ENCODE data around the gene HEXD. TPM values are rescaled to one million over a fixed set of nuclear protein-coding genes. Genes with fewer than 3 reads are reported as not detected.

The HEXD gene
- total and polyA plus RNA-seq, 4 experiments from 2014 or later = 12.6 to 113 (median 60.2) TPM

DNA sequence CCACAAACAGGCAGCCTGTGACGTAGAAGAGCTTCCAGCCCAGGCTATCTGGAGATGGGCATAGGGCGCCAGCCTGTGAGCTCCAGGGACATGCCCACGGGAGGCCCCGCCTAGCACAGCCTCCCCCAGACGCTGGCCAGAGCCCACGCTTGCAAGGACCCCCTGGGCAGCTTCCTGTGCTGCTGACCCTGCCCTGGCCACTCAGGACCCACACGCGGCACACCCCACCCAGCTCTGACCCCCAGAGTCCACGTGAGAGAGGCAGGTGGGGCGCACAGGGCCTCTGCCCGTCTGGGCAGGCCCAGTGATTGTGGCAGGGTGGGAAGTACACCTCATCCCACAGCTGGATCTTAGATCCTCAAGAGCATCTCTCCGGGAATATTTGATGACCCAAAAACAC, 28.5 kb downstream of the HEXD start:
- peaks cover 40% of the 10 kb centered on the region for H3K4me1 ChIP-seq (ENCODE audit: insufficient read depth, low read length)
- peaks cover 0 to 25% of the 10 kb centered on the region in 2 donors for H3K36me3 Mint-ChIP-seq
- POLR2A ChIA-PET (ENCODE audit: partially characterized antibody) = interaction anchor here (1.5 to 1.7 kb wide), 2 partner anchors 11 to 27 kb away, joined by 4 to 7 read pairs; partner anchors contain the start of gene NARF

GRCh38 chr17:82447876-82448275, 29.7 kb downstream of the HEXD start:
- H3K36me3 Mint-ChIP-seq = peaks cover 0 to 21% of the 10 kb centered on the region in 2 donors
- intact Hi-C loops (cut with micrococcal nuclease) = no loop called here

More for the DNA sequence above, 28.5 kb downstream of the HEXD start:
- no peak overlapping the region for H3K4me3 ChIP-seq (ENCODE audit: low read length in 2 of 2)
- no peak for DNase-seq
- CTCF ChIA-PET (ENCODE audit: partially characterized antibody) = no interaction called here
- H3K27me3 Mint-ChIP-seq = no peaks in the 10 kb centered on the region
- intact Hi-C loops (cut with micrococcal nuclease) = no loop called here
- no peak overlapping the region for H3K27ac ChIP-seq (ENCODE audit: low read depth, low read length)
- H3K4me1 Mint-ChIP-seq = peaks cover 16 to 43% (median 23%) of the 10 kb centered on the region in 4 donors
- no peaks in the 10 kb centered on the region for H3K9me3 ChIP-seq (ENCODE audit: control insufficient read depth in 1 of 2, low read length in 2 of 2)
- H3K27ac Mint-ChIP-seq = peak overlapping the region in 3 of 7 donors; percentile 48 to 84 (median 74)
- no peaks in the 10 kb centered on the region for H3K9me3 Mint-ChIP-seq
- peak overlapping the region in 2 of 8 donors; percentile 28 to 39 for H3K4me3 Mint-ChIP-seq
- no peaks in the 10 kb centered on the region for H3K27me3 ChIP-seq (ENCODE audit: insufficient read depth, low read length)
- H3K36me3 ChIP-seq (ENCODE audit: insufficient read depth, low read length) = peaks cover 40% of the 10 kb centered on the region

DNA sequence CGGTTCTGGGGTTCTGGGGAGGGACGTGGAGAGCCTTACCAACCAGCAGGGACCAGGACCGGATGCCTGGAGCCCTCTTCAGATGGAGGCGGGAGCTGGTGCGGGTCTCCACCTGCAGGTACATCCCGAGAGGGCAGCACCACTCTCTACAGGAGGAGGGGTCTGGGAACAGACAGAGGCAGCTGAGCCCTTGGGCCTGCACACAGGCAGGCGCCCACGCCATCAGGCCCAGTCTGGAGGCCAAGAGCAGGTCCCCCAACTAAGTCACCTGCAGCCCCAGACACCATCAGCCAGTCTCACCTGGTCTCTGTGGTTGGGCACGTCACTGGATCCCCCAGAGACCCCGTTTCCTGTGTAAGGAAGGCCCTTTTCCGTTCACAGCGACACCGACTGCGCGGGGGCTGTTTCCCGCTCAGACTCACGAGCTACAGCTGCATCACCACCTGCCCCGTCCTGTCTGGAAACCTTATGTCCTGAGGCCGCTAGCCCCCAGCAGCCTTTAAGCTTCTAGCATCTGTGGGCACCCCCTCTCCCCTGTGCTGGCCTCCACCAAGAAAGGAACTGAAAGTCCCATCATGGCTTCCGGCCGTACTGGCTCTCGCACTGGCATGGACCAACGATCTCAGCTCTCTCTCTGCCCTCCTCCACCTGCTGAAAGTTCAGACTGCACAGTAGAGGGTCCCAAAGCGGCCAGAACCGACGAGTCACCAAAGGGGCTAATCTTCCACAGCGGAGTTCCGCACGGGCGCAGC, 31.2 kb downstream of the HEXD start:
- peak; percentile 73 to 93 (median 76) for DNase-seq
- Mint-ChIP-seq H3K9me3 (no peaks in the 10 kb centered on the region), H3K36me3 (peaks cover 0 to 17% of the 10 kb centered on the region in 2 donors), H3K4me3 (peak overlapping the region; percentile 86 to 98 (median 94)), H3K4me1 (peaks cover 22 to 48% (median 30%) of the 10 kb centered on the region in 4 donors), H3K27ac (peak overlapping the region; percentile 85 to 99 (median 96)), H3K27me3 (no peaks in the 10 kb centered on the region)
- Histone ChIP-seq H3K27ac (ENCODE audit: low read depth, low read length) (peak overlapping the region; percentile 86), H3K9me3 (ENCODE audit: control insufficient read depth in 1 of 2, low read length in 2 of 2) (no peaks in the 10 kb centered on the region), H3K4me3 (ENCODE audit: low read length in 2 of 2) (peak overlapping the region; percentile 86 to 95), H3K27me3 (ENCODE audit: insufficient read depth, low read length) (no peaks in the 10 kb centered on the region), H3K4me1 (ENCODE audit: insufficient read depth, low read length) (peaks cover 47% of the 10 kb centered on the region), H3K36me3 (ENCODE audit: insufficient read depth, low read length) (peaks cover 19% of the 10 kb centered on the region)
- intact Hi-C loops (cut with micrococcal nuclease) = no loop called here
- ChIA-PET CTCF (ENCODE audit: partially characterized antibody) (interaction anchor here (0.6 to 1.2 kb wide), 3 partner anchors 30 to 45 kb away, joined by 3 to 4 read pairs (median 3); no protein-coding TSS in a partner anchor), POLR2A (ENCODE audit: partially characterized antibody) (interaction anchor here (0.6 to 3.3 kb wide), 14 partner anchors 9 to 766 kb away, joined by 3 to 50 read pairs (median 4); partner anchors contain the start of genes ARL16, FOXK2, HGS and NARF)

More at GRCh38 chr17:82447876-82448275, 29.7 kb downstream of the HEXD start:
- Histone ChIP-seq H3K27me3 (ENCODE audit: insufficient read depth, low read length) (no peaks in the 10 kb centered on the region), H3K9me3 (ENCODE audit: control insufficient read depth in 1 of 2, low read length in 2 of 2) (no peaks in the 10 kb centered on the region), H3K4me3 (ENCODE audit: low read length in 2 of 2) (no peak overlapping the region), H3K4me1 (ENCODE audit: insufficient read depth, low read length) (peaks cover 47% of the 10 kb centered on the region), H3K27ac (ENCODE audit: low read depth, low read length) (peak overlapping the region; percentile 45), H3K36me3 (ENCODE audit: insufficient read depth, low read length) (peaks cover 30% of the 10 kb centered on the region)
- no peak for DNase-seq
- peak overlapping the region; percentile 13 to 85 (median 78) for H3K27ac Mint-ChIP-seq
- H3K4me1 Mint-ChIP-seq = peaks cover 22 to 51% (median 30%) of the 10 kb centered on the region in 4 donors
- H3K27me3 Mint-ChIP-seq = no peaks in the 10 kb centered on the region
- no peaks in the 10 kb centered on the region for H3K9me3 Mint-ChIP-seq
- peak overlapping the region in 6 of 8 donors; percentile 4 to 69 (median 62) for H3K4me3 Mint-ChIP-seq
- POLR2A ChIA-PET (ENCODE audit: partially characterized antibody) = interaction anchor here (3.3 kb wide), 1 partner anchor 10 kb away, joined by 50 read pairs; the partner anchor contains the start of gene NARF
- CTCF ChIA-PET (ENCODE audit: partially characterized antibody) = no interaction called here

GRCh38 chr17:82449883-82450356, 31.8 kb downstream of the HEXD start:
- H3K9me3 Mint-ChIP-seq = no peaks in the 10 kb centered on the region
- Histone ChIP-seq H3K4me1 (ENCODE audit: insufficient read depth, low read length) (peaks cover 47% of the 10 kb centered on the region), H3K36me3 (ENCODE audit: insufficient read depth, low read length) (peaks cover 15% of the 10 kb centered on the region), H3K4me3 (ENCODE audit: low read length in 2 of 2) (peak overlapping the region; percentile 86 to 95), H3K27me3 (ENCODE audit: insufficient read depth, low read length) (no peaks in the 10 kb centered on the region), H3K9me3 (ENCODE audit: control insufficient read depth in 1 of 2, low read length in 2 of 2) (no peaks in the 10 kb centered on the region), H3K27ac (ENCODE audit: low read depth, low read length) (peak overlapping the region; percentile 86)
- peak overlapping the region; percentile 86 to 98 (median 94) for H3K4me3 Mint-ChIP-seq
- H3K27ac Mint-ChIP-seq = peak overlapping the region; percentile 85 to 99 (median 96)
- peak in 3 of 5 donors; percentile 21 to 64 (median 43) for DNase-seq
- H3K36me3 Mint-ChIP-seq = peaks cover 0 to 17% of the 10 kb centered on the region in 2 donors
- intact Hi-C loops (cut with micrococcal nuclease) = loop anchor here (1.0 to 5.0 kb wide), 4 partner anchors 8 to 302 kb away; partner anchors contain the start of genes HEXD, NARF, OGFOD3 and TBCD
- ChIA-PET CTCF (ENCODE audit: partially characterized antibody) (interaction anchor here (0.6 to 0.7 kb wide), 2 partner anchors 31 to 32 kb away, joined by 3 read pairs; no protein-coding TSS in a partner anchor), POLR2A (ENCODE audit: partially characterized antibody) (interaction anchor here (0.6 to 3.3 kb wide), 11 partner anchors 8 to 766 kb away, joined by 3 to 50 read pairs (median 4); partner anchors contain the start of genes ARL16, FOXK2, HGS and NARF)
- H3K4me1 Mint-ChIP-seq = peaks cover 22 to 48% (median 30%) of the 10 kb centered on the region in 4 donors
- no peaks in the 10 kb centered on the region for H3K27me3 Mint-ChIP-seq

DNA sequence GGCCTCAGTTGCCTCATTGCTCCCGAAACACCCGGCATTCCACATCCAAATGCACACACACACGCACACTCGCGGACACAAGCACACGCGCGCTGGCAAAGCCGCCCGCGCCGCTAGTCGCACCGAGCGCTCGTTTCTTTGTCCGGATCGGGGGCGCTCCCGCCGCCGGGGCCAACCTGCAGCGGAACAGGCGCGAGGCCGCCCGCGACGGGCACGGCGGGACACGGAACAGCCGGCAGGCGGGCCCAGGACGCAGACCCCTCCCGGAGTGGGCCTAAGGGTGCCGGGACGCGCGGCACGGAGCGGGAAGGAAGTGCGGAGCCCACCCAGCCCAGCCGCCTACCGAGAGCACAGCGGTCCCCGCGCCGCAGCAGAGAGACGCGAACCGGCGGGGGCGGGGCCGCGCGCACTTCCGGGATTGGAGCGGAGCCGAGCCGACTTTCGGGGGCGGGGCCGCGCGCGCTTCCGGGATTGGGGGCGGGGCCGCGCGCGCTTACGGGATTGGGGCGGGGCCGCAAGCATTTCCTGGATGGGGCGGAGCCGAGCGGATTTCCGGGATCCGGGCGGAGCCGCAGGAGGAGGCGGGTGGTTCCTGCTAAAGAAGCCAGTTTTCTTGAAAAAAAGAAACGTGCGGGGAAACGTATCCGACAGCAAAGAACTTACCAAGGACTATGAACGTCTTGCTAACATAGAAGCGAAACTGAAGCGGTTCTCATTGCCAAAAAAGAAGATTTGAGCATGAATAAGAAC, 32.4 kb downstream of the HEXD start, which contains the start of gene CYBC1:
TSS of gene CYBC1 (minus strand) at position 396 of the 750 bp plus-strand sequence. CDS start 1,498 bp downstream, outside the sequence.
- peak within 1 kb of the TSS; percentile 86 to 98 (median 94) for H3K4me3 Mint-ChIP-seq
- Histone ChIP-seq H3K4me1 (ENCODE audit: insufficient read depth, low read length) (peaks cover 44% of the 10 kb centered on the region), H3K27me3 (ENCODE audit: insufficient read depth, low read length) (no peaks in the 10 kb centered on the region), H3K4me3 (ENCODE audit: low read length in 2 of 2) (peak within 1 kb of the TSS; percentile 86 to 95), H3K27ac (ENCODE audit: low read depth, low read length) (peak within 1 kb of the TSS; percentile 86), H3K36me3 (ENCODE audit: insufficient read depth, low read length) (peaks cover 14% of the 10 kb centered on the region), H3K9me3 (ENCODE audit: control insufficient read depth in 1 of 2, low read length in 2 of 2) (no peaks in the 10 kb centered on the region)
- peaks cover 0 to 17% of the 10 kb centered on the region in 2 donors for H3K36me3 Mint-ChIP-seq
- ChIA-PET POLR2A (ENCODE audit: partially characterized antibody) (interaction anchor here (1.4 to 3.3 kb wide), 4 partner anchors 8 to 46 kb away, joined by 3 to 50 read pairs (median 14); partner anchors contain the start of gene NARF), CTCF (ENCODE audit: partially characterized antibody) (no interaction called here)
- peaks cover 22 to 48% (median 30%) of the 10 kb centered on the region in 4 donors for H3K4me1 Mint-ChIP-seq
- intact Hi-C loops (cut with micrococcal nuclease) = loop anchor here (1.0 to 5.0 kb wide), 4 partner anchors 8 to 302 kb away; partner anchors contain the start of genes HEXD, NARF, OGFOD3 and TBCD
- no peaks in the 10 kb centered on the region for H3K27me3 Mint-ChIP-seq
- peak; percentile 90 to 93 (median 93) for DNase-seq
- no peaks in the 10 kb centered on the region for H3K9me3 Mint-ChIP-seq
- H3K27ac Mint-ChIP-seq = peak within 1 kb of the TSS; percentile 93 to 99 (median 96)

DNA sequence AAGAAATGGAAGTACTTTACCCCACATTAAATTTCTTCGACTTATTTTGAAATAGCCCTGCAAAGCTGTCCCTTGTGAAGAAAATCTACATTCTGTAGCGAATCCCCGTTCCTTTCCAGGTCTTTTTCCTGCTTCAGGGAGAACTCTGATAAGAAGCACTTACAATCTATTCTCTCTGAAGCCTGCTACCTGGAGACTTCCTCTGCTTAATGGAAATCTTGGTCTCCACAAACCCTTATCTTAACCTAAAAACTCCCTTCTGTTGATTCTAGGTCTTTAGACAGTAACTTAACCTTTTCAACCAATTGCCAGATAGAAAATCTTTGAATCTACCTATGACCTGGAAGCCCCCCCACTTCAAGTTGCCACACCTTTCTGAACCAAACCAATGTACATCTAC, 34.0 kb downstream of the HEXD start:
- CTCF ChIA-PET (ENCODE audit: partially characterized antibody) = no interaction called here

More for the DNA sequence above, 34.0 kb downstream of the HEXD start:
- Histone ChIP-seq H3K27ac (ENCODE audit: low read depth, low read length) (peak overlapping the region; percentile 86), H3K9me3 (ENCODE audit: control insufficient read depth in 1 of 2, low read length in 2 of 2) (no peaks in the 10 kb centered on the region), H3K4me1 (ENCODE audit: insufficient read depth, low read length) (peaks cover 40% of the 10 kb centered on the region), H3K4me3 (ENCODE audit: low read length in 2 of 2) (no peak overlapping the region), H3K27me3 (ENCODE audit: insufficient read depth, low read length) (no peaks in the 10 kb centered on the region), H3K36me3 (ENCODE audit: insufficient read depth, low read length) (peaks cover 6% of the 10 kb centered on the region)
- Mint-ChIP-seq H3K4me1 (peaks cover 25 to 41% (median 32%) of the 10 kb centered on the region in 4 donors), H3K36me3 (peaks cover 0 to 17% of the 10 kb centered on the region in 2 donors), H3K27ac (peak overlapping the region in 6 of 7 donors; percentile 55 to 97 (median 88)), H3K27me3 (no peaks in the 10 kb centered on the region), H3K9me3 (no peaks in the 10 kb centered on the region), H3K4me3 (peak overlapping the region in 7 of 8 donors; percentile 1 to 60 (median 46))
- POLR2A ChIA-PET (ENCODE audit: partially characterized antibody) = interaction anchor here (1.5 to 2.0 kb wide), 2 partner anchors 44 to 67 kb away, joined by 6 to 12 read pairs; partner anchors contain the start of gene FOXK2
- DNase-seq = no peak
- intact Hi-C loops (cut with micrococcal nuclease) = loop anchor here (5.0 kb wide), 1 partner anchor 300 kb away; the partner anchor contains the start of gene TBCD

All from CD4-positive, alpha-beta memory T cell (primary cell).